ENCODE measurements around the gene HLA-G.

DNA sequence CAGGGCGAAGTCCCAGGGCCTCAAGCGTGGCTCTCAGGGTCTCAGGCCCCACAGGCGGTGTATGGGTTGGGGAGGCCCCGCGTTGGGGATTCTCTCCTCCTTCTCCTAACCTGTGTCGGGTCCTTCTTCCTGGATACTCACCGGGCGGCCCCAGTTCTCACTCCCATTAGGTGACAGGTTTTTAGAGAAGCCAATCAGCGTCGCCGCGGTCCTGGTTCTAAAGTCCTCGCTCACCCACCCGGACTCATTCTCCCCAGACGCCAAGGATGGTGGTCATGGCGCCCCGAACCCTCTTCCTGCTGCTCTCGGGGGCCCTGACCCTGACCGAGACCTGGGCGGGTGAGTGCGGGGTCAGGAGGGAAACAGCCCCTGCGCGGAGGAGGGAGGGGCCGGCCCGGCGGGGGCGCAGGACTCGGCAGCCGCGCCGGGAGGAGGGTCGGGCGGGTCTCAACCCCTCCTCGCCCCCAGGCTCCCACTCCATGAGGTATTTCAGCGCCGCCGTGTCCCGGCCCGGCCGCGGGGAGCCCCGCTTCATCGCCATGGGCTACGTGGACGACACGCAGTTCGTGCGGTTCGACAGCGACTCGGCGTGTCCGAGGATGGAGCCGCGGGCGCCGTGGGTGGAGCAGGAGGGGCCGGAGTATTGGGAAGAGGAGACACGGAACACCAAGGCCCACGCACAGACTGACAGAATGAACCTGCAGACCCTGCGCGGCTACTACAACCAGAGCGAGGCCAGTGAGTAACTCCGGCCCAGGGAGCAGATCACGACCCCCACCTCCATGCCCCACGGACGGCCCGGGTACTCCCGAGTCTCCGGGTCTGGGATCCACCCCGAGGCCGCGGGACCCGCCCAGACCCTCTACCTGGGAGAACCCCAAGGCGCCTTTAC, at the start of gene HLA-G:
- TF ChIP-seq, protein P1, sequence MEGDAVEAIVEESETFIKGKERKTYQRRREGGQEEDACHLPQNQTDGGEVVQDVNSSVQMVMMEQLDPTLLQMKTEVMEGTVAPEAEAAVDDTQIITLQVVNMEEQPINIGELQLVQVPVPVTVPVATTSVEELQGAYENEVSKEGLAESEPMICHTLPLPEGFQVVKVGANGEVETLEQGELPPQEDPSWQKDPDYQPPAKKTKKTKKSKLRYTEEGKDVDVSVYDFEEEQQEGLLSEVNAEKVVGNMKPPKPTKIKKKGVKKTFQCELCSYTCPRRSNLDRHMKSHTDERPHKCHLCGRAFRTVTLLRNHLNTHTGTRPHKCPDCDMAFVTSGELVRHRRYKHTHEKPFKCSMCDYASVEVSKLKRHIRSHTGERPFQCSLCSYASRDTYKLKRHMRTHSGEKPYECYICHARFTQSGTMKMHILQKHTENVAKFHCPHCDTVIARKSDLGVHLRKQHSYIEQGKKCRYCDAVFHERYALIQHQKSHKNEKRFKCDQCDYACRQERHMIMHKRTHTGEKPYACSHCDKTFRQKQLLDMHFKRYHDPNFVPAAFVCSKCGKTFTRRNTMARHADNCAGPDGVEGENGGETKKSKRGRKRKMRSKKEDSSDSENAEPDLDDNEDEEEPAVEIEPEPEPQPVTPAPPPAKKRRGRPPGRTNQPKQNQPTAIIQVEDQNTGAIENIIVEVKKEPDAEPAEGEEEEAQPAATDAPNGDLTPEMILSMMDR (IDR thresholded peaks at IDR 0.05; ENCODE audit: low read length): no peak
- TF ChIP-seq EZH2 (IDR thresholded peaks at IDR 0.05; ENCODE audit: borderline replicate concordance, low read length): no peak

Measured in OCI-LY1 (cell line).